ENCODE results near the gene EPM2AIP1.
"Not testable (repeated sequence)": the region's sequence is repeated elsewhere in the genome, so short reads cannot be mapped to it uniquely, and the experiment has no call there.

The EPM2AIP1 gene

DNA sequence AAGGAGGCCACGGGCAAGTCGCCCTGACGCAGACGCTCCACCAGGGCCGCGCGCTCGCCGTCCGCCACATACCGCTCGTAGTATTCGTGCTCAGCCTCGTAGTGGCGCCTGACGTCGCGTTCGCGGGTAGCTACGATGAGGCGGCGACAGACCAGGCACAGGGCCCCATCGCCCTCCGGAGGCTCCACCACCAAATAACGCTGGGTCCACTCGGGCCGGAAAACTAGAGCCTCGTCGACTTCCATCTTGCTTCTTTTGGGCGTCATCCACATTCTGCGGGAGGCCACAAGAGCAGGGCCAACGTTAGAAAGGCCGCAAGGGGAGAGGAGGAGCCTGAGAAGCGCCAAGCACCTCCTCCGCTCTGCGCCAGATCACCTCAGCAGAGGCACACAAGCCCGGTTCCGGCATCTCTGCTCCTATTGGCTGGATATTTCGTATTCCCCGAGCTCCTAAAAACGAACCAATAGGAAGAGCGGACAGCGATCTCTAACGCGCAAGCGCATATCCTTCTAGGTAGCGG is at the start of gene EPM2AIP1:
TSS of gene EPM2AIP1 (minus strand) at position 326 of the 520 bp plus-strand sequence. CDS start at position 272, 54 bp downstream.
- DNase-seq (ENCODE audit: low spot score): no peak

DNA sequence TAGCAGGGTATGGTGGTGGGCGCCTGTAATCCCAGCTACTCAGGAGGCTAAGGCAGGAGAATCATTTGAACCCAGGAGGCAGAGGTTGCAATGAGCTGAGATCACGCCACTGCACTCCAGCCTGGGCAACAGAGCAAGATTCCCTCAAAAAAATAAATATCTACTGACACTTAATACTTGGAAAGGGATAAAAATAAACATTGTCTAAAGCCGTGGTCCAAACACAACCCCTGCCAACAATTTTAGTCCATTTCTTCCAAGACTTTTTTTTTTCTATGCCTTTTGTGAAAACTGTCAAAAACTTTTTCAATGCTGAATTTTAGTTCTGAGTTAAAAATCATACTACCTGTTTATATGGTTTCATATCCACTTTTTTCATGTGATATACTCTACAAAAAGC is 49.8 kb upstream of the EPM2AIP1 start:
- DNase-seq (ENCODE audit: low spot score): not testable (repeated sequence)

DNA sequence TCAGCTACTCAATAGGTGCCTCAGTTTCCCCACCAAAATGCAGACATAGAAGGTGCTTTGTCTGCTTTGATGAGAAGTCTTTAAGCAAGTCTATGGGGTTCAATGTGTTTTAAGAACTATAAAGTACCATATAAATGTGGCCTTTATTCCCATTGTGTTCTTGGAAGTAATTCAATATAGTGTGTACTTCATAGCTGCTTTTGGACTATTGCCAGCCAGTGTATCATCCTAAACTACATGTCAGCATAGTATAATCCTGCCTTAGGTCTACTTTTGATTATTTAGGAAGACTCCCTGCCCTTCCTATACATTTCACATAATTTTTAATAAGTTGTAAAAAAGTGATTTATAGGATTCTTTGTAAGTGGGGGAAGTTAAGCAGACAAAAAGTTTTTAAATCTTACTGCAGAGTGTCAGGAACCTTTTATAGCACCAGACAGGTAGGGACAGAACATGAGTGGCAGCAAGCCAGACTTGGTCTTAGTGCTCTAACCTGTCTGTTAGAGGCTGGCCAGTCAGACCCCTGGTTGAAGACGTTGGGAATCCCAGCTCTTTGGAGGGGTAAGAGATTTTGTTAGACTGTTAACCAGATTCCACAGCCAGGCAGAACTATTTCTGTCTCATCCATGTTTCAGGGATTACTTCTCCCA is 48.7 kb upstream of the EPM2AIP1 start:
- DNase-seq (ENCODE audit: low spot score): no peak

DNA sequence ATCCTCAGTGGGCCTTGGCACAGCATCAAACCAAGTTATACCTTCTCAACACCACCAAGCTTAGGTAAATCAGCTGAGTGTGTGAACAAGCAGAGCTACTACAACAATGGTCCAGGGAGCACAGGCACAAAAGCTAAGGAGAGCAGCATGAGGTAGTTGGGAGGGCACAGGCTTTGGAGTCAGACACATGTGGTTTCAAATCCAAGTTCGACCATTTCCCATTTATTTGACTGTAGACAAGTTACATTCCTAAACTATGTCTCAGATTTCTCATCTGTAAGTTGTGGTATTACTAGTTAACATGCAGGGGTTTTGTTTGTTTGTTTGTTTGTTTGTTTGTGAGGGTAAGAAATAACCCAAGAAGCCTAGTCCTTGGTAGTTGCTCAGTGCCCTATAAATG is 47.3 kb upstream of the EPM2AIP1 start:
- DNase-seq (ENCODE audit: low spot score): no peak

DNA sequence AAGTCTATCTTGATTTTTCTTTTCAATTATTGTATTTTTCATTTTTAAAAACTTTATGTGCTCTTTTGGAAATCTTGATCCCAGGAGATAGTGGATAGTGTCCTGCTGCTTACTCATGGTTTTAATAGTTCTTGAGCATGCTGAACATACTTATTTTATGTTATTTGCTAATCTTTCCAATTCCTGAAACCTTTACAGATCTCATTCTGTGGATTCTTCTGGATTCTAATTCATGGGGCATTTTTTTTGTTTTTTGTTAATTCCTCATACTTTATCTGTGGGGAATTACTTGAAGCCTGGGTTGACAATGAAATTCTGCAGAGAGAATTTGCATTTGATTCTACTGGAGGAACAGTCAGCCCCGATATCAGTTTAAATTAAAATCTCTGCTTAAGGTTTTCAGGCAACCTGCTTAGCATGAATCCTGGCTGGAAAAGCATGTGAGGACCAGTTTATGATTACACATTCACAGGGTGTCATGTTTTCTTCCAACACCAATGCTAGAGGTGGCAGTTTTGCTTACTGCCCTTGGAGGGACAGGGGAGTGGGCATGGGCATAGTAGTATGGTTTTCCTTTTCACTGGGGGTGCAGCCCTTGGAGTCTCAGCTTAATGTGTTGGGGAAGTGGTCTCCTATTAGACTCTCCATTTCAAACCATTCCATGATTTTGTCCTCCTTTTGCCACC is 46.4 kb upstream of the EPM2AIP1 start:
- DNase-seq (ENCODE audit: low spot score): no peak

DNA sequence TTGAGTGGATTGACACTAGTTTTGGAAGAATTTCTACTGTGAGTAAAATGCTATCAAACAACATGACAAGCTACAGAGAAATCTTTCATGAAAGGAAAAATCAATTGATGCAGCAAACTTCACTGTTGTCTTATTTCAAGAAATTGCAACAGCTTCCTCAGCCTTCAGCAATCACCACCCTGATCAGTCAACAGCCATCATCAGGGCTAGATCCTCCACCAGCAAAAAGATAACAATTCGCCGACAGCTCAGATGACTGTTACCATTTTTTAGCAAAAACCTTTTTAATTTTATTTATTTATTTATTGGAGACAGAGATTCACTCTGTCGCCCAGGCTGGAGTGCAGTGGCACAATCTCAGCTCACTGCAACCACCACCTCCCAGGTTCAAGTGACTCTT is 44.4 kb upstream of the EPM2AIP1 start:
- DNase-seq (ENCODE audit: low spot score): no peak

DNA sequence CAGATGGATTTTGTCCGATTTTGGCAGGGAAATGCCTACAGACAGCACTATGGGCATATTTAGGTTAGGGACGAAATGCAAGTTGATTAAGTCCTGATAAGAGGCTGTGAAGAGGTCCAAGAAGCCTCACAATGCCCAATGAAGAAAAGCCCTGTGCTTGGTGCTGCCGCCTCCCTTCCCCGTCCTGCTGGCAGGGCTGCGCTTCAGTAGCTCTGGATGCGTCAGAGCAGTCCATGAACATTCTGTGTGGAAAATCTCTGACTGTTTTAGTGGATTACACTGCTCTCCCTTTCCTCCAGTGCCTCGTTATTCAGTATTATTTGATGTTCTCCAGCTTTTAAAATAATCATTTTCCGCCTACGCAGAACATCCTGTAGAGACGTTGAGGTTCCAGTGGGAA is 40.0 kb upstream of the EPM2AIP1 start:
- DNase-seq (ENCODE audit: low spot score): peak; percentile 64

DNA sequence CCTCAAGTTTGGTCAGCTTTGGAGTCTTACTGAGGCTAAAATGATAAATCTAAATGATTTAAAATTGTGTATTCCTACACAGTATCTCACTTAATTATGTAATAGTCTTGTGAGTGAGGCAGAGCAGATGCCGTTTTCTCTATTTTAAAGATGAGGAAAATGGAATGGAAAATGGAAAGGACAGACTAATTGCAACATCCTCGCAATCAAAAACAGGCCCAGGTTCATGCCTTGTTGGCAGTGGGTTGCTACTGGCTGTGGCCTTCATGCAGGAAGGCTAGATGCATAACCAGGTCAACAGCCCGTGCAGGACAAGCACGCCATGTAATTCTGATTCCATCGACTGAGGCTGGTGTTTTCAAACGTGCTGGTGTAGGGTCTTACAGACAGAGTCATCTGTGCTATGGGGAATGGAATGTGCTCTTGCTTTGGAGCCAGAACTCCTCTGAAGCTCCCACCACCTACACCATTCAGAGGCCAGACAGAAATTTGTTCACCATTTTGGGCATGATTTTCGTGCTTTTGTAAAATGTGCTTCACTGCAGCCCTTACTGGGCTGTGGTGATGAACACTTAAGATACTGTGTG is 38.3 kb upstream of the EPM2AIP1 start:
- DNase-seq (ENCODE audit: low spot score): no peak

DNA sequence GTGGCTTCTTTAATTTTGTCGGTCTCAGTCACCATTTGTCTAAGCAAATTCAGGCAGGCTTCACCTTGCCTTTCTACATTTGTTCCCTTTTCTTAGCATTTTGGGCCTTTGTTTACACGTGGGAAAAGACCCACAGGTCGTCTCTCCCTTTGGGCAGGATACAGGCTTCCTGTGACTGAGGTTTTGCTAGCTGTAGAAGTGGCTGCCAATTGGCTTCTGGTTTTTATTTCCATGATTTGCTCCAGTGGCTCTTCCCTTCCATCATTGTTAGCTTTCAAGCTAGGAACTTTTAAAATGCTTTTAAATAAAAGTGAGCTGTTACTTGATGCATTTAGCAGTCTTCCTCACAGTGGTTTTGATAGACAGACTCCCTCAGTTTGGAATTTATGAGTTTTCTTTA is 37.7 kb upstream of the EPM2AIP1 start:
- DNase-seq (ENCODE audit: low spot score): no peak

DNA sequence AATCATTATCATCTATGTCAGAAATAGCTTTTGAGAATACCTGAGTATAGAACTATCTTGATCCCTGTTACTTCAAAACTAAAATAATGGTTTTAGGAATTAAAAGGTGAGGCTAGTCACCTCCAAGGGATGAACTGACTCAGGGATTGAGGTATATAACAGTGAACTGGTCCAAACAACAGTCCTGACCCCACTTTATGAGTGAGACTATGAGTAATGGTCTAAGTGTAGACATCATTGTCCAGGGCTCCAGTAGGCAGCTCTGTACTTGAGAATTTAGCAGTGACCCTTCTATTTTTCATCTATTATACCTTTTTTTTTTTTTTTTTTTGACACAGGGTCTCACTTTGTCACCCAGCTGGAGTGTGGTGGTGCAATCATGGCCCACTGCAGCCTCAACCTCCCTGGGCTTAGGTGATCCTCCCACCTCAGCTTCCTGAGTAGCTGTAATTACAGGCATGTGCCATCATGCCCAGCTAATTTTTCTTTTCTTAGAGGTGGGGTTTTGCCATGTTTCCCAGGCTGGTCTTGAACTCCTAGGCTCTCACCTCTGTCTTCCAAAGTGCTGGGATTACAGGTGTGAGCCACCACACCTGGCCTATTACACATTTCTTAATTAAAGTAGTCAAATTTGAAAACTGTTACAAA is 36.7 kb upstream of the EPM2AIP1 start:
- DNase-seq (ENCODE audit: low spot score): no peak

DNA sequence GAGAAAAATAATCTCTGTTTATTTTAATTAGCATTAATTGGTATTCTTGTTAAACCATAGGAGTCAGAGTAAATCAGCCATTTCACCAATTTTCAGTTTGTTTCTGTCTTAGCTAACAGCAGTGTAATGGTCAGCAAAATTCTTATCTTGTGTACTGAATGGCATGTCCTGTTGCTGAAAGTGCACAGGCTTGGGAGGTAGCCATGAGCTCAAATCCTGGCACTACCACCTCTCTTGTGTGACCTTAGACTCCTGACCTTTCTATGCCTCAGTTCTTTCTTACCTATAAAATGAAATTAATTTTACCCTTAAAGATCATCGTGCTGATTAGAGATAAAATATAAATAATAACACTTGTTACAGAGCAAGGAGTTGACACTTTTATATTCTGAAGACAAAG is 36.2 kb upstream of the EPM2AIP1 start:
- DNase-seq (ENCODE audit: low spot score): no peak

DNA sequence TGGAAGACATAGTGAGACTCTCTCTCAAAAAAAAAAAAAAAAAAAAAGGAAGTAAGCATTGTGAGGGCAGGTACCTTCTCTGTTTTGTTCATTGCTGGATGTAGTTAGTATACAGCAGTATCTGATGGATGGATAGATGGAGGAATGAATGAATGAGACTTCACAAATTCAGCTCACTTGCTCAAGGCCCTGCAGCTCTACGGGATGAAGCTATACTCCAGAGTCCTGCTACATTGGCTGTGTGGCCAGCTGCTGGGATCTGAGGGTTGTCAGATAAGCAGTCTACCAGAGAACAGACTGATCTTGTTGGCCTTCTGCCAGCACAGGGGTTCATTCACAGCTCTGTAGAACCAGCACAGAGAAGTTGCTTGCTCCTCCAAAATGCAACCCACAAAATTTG is 35.4 kb upstream of the EPM2AIP1 start:
- no peak for DNase-seq (ENCODE audit: low spot score)

DNA sequence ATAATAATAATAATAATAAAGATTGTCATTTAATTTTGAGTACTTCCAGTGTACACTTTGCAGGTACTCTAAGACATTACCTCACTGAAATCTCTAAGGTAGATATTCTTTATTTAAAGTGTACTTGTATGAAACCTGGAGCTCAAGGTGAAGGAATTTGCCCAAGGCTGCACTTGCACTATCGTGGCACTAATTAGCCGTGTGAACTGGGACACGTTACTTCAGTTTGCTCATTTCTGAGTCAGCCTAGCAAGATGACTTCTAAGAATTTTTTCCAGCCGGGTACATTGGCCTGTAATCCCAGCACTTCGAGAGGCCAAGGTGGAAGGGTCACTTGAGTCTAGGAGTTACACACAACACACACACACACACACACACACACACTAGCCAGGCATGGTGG is 33.9 kb upstream of the EPM2AIP1 start:
- DNase-seq (ENCODE audit: low spot score): no peak

DNA sequence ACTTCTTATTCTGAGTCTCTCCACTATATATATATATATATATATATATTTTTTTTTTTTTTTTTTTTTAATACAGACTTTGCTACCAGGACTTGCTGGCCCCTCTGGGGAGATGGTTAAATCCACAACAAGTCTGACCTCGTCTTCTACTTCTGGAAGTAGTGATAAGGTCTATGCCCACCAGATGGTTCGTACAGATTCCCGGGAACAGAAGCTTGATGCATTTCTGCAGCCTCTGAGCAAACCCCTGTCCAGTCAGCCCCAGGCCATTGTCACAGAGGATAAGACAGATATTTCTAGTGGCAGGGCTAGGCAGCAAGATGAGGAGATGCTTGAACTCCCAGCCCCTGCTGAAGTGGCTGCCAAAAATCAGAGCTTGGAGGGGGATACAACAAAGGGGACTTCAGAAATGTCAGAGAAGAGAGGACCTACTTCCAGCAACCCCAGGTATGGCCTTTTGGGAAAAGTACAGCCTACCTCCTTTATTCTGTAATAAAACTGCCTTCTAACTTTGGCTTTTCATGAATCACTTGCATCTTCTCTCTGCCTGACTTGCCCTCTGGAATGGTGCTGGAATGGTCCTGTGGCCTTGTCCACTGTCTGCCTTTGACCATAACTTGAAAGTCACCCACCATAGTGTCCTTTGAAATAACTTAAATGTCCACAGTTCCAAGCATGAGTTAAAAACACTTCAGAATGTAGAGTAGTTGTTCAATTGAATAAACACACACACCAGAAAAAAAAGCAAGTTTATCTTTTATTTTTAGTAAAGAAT is 32.8 kb upstream of the EPM2AIP1 start:
- DNase-seq (ENCODE audit: low spot score): no peak

DNA sequence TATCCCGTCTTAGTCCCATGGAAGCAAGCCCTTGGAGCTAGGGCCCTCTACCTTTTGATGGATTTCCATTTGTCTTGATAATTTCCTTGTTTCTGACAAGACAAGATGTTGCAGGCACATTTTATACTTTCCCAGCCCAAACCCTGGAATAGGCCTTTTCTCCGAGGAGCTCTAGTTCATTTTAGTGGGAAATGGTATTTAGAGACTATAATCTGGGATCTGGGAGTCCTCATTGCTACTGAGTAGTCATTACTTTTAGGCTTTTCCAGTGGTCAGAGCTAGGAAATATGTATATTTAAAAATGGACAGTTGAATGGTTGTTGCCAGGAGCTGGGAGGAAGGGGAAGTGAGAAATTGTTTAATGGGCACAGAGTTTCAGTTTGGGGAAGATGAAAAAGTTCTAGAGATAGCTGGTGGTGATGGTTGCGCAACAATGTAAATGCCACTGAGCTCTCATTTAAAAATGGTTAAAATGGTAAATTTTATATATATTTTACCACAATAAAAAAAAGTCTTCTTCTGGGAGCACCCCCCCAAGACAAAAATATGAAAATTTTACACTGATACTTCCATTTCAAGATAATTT is 32.0 kb upstream of the EPM2AIP1 start:
- DNase-seq (ENCODE audit: low spot score): no peak

DNA sequence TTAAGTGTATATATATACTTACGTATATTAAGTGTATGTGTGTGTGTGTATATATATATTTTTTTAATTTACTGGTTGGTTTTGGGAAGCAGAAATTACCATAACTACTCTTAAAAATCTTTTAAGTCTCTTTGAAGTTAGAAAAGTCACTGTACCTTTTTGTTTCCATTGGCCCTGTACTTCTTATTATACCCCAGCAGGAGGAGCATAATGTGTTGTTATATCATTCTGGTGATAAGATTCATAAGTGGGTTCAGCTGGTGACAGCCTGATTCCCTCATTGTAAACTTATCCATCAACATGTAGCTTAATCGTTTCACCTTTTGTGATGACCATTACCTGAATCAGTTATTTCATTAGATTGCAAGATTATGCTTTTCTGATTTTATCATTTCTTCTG is 31.2 kb upstream of the EPM2AIP1 start:
- DNase-seq (ENCODE audit: low spot score): no peak

DNA sequence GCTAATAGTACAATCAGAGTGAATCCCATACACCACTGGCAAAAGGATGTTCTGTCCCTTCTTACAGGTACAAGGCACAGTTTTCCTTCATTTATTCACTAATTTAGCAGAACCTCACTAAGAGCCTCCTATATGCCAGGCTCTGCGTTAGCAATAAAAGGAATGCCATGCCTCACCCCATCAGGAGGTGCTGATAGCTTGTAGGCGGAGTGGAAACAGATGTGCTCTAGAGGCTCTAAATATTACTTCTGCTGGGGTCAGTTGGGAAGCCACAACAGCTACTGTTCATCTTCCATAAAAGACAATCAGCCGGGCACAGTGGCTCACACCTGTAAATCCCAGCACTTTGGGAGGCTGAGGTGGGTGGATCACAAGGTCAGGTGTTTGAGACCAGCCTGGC is 24.8 kb upstream of the EPM2AIP1 start:
- DNase-seq (ENCODE audit: low spot score): no peak

DNA sequence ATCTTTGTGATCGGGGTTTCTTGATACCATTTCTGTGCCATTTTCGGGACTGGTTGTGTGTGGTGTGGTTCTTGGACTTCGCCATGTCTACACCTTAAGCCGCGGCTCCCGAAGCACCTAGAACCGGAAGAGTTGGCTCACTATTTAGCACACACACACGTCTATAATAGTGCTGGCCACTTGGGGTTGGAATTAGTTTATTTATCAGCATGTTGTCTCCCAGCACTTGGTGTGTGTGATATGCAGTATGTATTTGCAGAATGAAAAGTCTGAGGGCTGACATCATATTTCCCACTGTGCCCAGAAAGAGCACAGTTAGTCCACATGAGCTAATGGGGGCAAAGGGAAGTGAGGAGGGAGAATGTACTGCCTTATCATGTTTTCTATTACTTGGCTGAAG is 24.0 kb upstream of the EPM2AIP1 start:
- DNase-seq (ENCODE audit: low spot score): no peak

DNA sequence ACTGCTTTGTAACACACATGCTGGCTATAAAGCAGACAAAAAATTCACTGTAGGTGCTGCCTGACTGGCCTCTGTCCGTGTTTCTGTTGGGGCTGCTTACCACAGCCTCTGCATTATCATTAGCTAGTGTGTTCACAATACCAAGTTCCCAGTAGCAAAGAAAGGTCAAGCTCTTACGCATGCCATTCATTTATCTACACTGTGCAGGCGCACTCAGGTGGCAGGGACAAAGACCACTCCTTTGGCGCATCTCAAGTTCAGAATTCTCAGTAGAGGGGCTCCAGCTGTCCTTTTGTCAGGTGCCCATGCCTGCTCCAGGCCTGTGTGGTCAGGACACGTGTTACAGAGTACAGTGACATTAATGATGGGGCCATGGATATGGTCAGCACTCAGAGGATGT is 22.7 kb upstream of the EPM2AIP1 start:
- no peak for DNase-seq (ENCODE audit: low spot score)

DNA sequence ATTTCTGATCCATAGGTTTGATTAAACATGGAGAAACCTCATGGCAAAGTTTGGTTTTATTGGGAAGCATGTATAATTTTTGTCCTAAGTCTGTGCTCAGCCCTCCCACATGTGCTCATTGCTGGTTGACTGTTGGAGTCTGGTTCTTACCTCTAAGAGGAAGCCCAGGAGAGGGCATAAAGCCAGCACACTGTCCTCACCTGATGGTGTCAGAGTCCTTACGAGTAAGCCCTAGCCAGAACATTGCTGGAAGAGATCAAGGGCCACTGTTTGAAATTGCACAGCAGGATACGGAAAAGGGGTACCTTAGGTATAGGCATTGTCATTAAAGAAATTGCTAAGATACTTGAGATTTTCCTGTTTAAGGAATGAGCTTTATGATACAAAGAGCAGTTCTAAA is 21.7 kb upstream of the EPM2AIP1 start:
- DNase-seq (ENCODE audit: low spot score): no peak
